Epithelial cell of proximal tubule (primary cell): Measurements from ENCODE around the gene NKD1. TPM values are rescaled to one million over a fixed set of nuclear protein-coding genes. Genes with fewer than 3 reads are reported as not detected.
A peak's percentile ranks its signal among the peaks of the same experiment; 100 is the strongest.

Source experiments
- DNase-seq: peaks from one replicate; pipeline ENCODE4 v3.0.0-alpha.2; 2011; ENCODE audit warnings: low read depth
- H3K4me3 ChIP-seq: 2 replicates; pipeline ENCODE4 v1.5.1; 2011; ENCODE audit warnings: low read depth, mild to moderate bottlenecking, low read length
- CTCF ChIP-seq: conservative IDR thresholded peaks from 2 replicates; pipeline ENCODE4 v1.5.1; 2012; ENCODE audit warnings: low read depth, mild to moderate bottlenecking, low read length
- total RNA-seq: library from RNA; depleted of rRNA; stranded (reverse); fragments of >200 nt; gene quantifications from 2 replicates; pipeline ENCODE4 v1.2.3, GENCODE V29; 2015

The NKD1 gene
- total RNA-seq = 0.07 TPM in 1 of 2 replicates, not detected in the other

- DNase-seq = no peak
Measured at GRCh38 chr16:50548125-50548908, at the start of gene NKD1. TSS of gene NKD1 (plus strand) at chr16:50548396. CDS start at chr16:50548554, 158 bp downstream.

GRCh38 chr16:50498431-50499155, 49.6 kb upstream of the NKD1 start:
- H3K4me3 ChIP-seq = no peak overlapping the region
- DNase-seq = no peak
- TF ChIP-seq CTCF = no peak

More at GRCh38 chr16:50548125-50548908, at the start of gene NKD1:
- no peak for TF ChIP-seq CTCF
- H3K4me3 ChIP-seq = peak within 1 kb of the TSS; percentile 61

GRCh38 chr16:50499254-50499653, 48.9 kb upstream of the NKD1 start:
- no peak for TF ChIP-seq CTCF
- no peak overlapping the region for H3K4me3 ChIP-seq
- DNase-seq = no peak

- H3K4me3 ChIP-seq = no peak overlapping the region
- TF ChIP-seq CTCF = no peak
- DNase-seq = no peak
Measured at GRCh38 chr16:50500171-50500874, 47.9 kb upstream of the NKD1 start.

- no peak for DNase-seq
- no peak overlapping the region for H3K4me3 ChIP-seq
- TF ChIP-seq CTCF = no peak
Measured at GRCh38 chr16:50501251-50501650, 46.9 kb upstream of the NKD1 start.

- no peak for DNase-seq
- no peak for TF ChIP-seq CTCF
- no peak overlapping the region for H3K4me3 ChIP-seq
Measured at GRCh38 chr16:50501986-50502615, 46.1 kb upstream of the NKD1 start.
